ENCODE measurements around the gene TRAIP. TPM values are rescaled to one million over a fixed set of nuclear protein-coding genes. Genes with fewer than 3 reads are reported as not detected.

Gene TRAIP
- total RNA-seq, 2 donors from 2014 or later = 2.8 to 7.7 TPM

- Histone ChIP-seq H3K27me3 (replicated peaks; ENCODE audit: insufficient read depth) (no peaks in the 10 kb centered on the region), H3K4me3 (no peak overlapping the region), H3K9me3 (no peaks in the 10 kb centered on the region), H3K4me1 (replicated peaks) (no peaks in the 10 kb centered on the region), H3K27ac (no peak overlapping the region), H3K36me3 (no peaks in the 10 kb centered on the region)
- DNase-seq (ENCODE audit: low spot score) = no peak
- TF ChIP-seq POLR2A (IDR thresholded peaks at IDR 0.05) = no peak
- no peak for TF ChIP-seq CTCF (IDR thresholded peaks at IDR 0.05)
- no peak for TF ChIP-seq POLR2AphosphoS5 (IDR thresholded peaks at IDR 0.05)
- 73% methylated on average over 2 of the region's 2 CpGs for WGBS
- intact Hi-C loops (cut with DNase I) = no loop called here
Measured at GRCh38 chr3:49877716-49878115, 21.4 kb upstream of the TRAIP start.

- Histone ChIP-seq H3K27ac (no peak overlapping the region), H3K36me3 (no peaks in the 10 kb centered on the region), H3K4me1 (replicated peaks) (no peaks in the 10 kb centered on the region), H3K27me3 (replicated peaks; ENCODE audit: insufficient read depth) (no peaks in the 10 kb centered on the region), H3K9me3 (no peaks in the 10 kb centered on the region), H3K4me3 (no peak overlapping the region)
- 79% methylated on average over 4 of the region's 5 CpGs for WGBS
- intact Hi-C loops (cut with DNase I) = no loop called here
- no peak for DNase-seq (ENCODE audit: low spot score)
- no peak for TF ChIP-seq POLR2A (IDR thresholded peaks at IDR 0.05)
- TF ChIP-seq POLR2AphosphoS5 (IDR thresholded peaks at IDR 0.05) = no peak
- no peak for TF ChIP-seq CTCF (IDR thresholded peaks at IDR 0.05)
Measured at GRCh38 chr3:49876567-49876966, 20.2 kb upstream of the TRAIP start.

- 91% methylated on average over 8 of the region's 8 CpGs for WGBS
- H3K27me3 ChIP-seq (replicated peaks; ENCODE audit: insufficient read depth) = peaks cover 4% of the 10 kb centered on the region
- no peaks in the 10 kb centered on the region for H3K4me1 ChIP-seq (replicated peaks)
- DNase-seq (ENCODE audit: low spot score) = no peak
- H3K27ac ChIP-seq = no peak overlapping the region
- no peaks in the 10 kb centered on the region for H3K9me3 ChIP-seq
- intact Hi-C loops (cut with DNase I) = no loop called here
- no peaks in the 10 kb centered on the region for H3K36me3 ChIP-seq
- H3K4me3 ChIP-seq = no peak overlapping the region
- TF ChIP-seq POLR2A (IDR thresholded peaks at IDR 0.05) = no peak
- TF ChIP-seq CTCF (IDR thresholded peaks at IDR 0.05) = no peak
- no peak for TF ChIP-seq POLR2AphosphoS5 (IDR thresholded peaks at IDR 0.05)
Measured at GRCh38 chr3:49873623-49874022, 17.3 kb upstream of the TRAIP start.

- WGBS = 47% methylated on average over 4 of the region's 4 CpGs
- Histone ChIP-seq H3K36me3 (no peaks in the 10 kb centered on the region), H3K4me1 (replicated peaks) (no peaks in the 10 kb centered on the region), H3K9me3 (no peaks in the 10 kb centered on the region), H3K27me3 (replicated peaks; ENCODE audit: insufficient read depth) (peaks cover 4% of the 10 kb centered on the region), H3K4me3 (no peak overlapping the region), H3K27ac (no peak overlapping the region)
- no peak for TF ChIP-seq CTCF (IDR thresholded peaks at IDR 0.05)
- TF ChIP-seq POLR2AphosphoS5 (IDR thresholded peaks at IDR 0.05) = no peak
- no peak for TF ChIP-seq POLR2A (IDR thresholded peaks at IDR 0.05)
- no peak for DNase-seq (ENCODE audit: low spot score)
- intact Hi-C loops (cut with DNase I) = no loop called here
Measured at GRCh38 chr3:49872801-49873281, 16.5 kb upstream of the TRAIP start.

GRCh38 chr3:49871531-49872153 lies 15.3 kb upstream of the TRAIP start:
- 60% methylated on average over 9 of the region's 10 CpGs for WGBS
- Histone ChIP-seq H3K36me3 (no peaks in the 10 kb centered on the region), H3K4me1 (replicated peaks) (no peaks in the 10 kb centered on the region), H3K4me3 (no peak overlapping the region), H3K27me3 (replicated peaks; ENCODE audit: insufficient read depth) (peaks cover 4% of the 10 kb centered on the region), H3K27ac (no peak overlapping the region), H3K9me3 (no peaks in the 10 kb centered on the region)
- intact Hi-C loops (cut with DNase I) = no loop called here
- TF ChIP-seq CTCF (IDR thresholded peaks at IDR 0.05) (no peak), POLR2A (IDR thresholded peaks at IDR 0.05) (no peak), POLR2AphosphoS5 (IDR thresholded peaks at IDR 0.05) (no peak)
- DNase-seq (ENCODE audit: low spot score) = no peak

All from prostate gland (tissue), 2 donors.